ENCODE results near the gene TAB2.

TAB2 gene

DNA sequence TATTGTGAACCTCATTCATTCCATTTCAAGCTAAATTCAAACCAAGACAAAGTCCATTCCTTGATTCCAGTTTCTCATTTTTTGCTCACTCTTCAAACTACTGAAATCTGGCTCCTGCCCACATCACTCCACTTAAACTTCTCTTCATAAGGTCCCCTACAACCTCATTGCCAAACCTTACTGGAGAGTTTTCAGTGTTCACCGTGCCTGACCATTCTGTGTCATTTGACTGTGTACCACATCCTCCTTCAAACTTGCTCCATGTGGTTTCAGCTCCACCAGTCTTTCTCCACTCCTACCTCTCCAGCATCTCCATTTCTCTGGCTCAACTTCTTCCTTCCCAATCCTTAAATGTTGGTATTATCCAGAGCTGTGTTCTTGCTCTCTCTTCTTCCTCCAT is 38.5 kb upstream of the TAB2 start:
- H3K9ac ChIP-seq, result no peak overlapping the region
- no peaks in the 10 kb centered on the region for H4K20me1 ChIP-seq
- H3K27ac ChIP-seq, result no peak overlapping the region
- TF ChIP-seq Cebpa-rat (IDR thresholded peaks at IDR 0.05), result no peak
- no peaks in the 10 kb centered on the region for H3K27me3 ChIP-seq
- H3K4me3 ChIP-seq, result no peak overlapping the region
- peaks cover 14% of the 10 kb centered on the region for H3K4me1 ChIP-seq
- no peaks in the 10 kb centered on the region for H3K9me3 ChIP-seq
- H3K4me2 ChIP-seq, result no peak overlapping the region
- no peaks in the 10 kb centered on the region for H3K36me3 ChIP-seq

DNA sequence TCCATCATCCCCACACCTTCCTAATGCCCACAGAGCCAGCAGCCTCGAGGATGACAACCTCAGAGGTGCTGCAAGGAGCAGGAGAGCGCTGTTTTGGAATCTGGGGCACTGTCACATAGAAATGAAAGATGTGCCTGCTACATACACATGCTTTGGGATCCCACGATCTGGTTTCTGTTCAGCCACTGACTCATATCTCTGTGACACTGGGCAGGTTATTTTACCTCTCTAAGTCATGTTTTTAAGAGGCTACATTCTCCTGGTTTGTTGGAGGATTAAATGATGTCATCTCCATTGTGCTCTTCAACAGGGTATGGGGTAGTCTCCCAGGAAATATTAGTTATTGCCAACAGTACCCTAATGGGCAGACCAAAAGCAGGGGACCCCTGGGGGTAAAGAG is 32.6 kb upstream of the TAB2 start:
- Histone ChIP-seq H3K4me3 (no peak overlapping the region), H3K36me3 (no peaks in the 10 kb centered on the region), H4K20me1 (no peaks in the 10 kb centered on the region), H3K27ac (no peak overlapping the region), H3K9ac (no peak overlapping the region), H3K4me1 (no peaks in the 10 kb centered on the region), H3K9me3 (no peaks in the 10 kb centered on the region), H3K4me2 (no peak overlapping the region), H3K27me3 (no peaks in the 10 kb centered on the region)
- TF ChIP-seq Cebpa-rat (IDR thresholded peaks at IDR 0.05), result no peak

DNA sequence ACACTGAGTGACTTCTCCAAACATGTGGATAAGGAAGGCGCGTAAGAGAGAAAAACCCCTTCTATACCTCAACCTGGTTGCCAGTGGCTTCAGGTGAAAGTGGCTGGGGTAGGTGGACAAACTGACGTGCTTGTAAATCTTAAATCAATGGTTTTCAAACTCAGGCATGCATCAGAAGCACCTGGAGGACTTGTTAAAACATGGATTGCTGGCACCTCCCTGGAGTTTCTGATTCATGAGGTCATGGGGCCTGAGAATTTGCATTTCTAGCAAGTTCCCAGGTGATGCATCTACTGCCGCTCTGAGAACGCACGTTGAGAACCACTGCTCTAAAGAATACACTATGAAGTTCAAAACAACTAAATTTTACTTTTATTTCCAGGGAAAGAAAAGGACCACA is 31.9 kb upstream of the TAB2 start:
- Histone ChIP-seq H3K9me3 (no peaks in the 10 kb centered on the region), H3K27ac (no peak overlapping the region), H4K20me1 (no peaks in the 10 kb centered on the region), H3K4me3 (no peak overlapping the region), H3K4me2 (no peak overlapping the region), H3K27me3 (no peaks in the 10 kb centered on the region), H3K36me3 (no peaks in the 10 kb centered on the region), H3K9ac (no peak overlapping the region), H3K4me1 (no peaks in the 10 kb centered on the region)
- no peak for TF ChIP-seq Cebpa-rat (IDR thresholded peaks at IDR 0.05)

DNA sequence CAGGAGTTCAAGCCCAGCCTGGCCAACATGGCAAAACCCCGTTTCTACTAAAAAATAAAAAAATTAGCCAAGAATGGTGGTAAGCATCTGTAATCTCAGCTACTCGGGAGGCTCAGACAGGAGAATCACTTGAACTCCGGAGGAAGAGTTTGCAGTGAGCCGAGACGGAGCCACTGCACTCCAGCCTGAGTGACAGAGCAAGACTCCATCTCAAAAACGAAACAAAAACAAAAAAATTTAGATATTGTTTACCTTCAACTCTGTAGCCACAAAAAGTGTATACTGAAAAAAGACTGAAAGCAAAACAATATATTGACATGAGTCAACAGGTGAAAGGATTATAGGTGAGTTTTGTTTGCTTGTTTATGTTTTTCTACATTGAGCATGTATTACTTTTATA is 30.6 kb upstream of the TAB2 start:
- no peak overlapping the region for H3K4me2 ChIP-seq
- no peaks in the 10 kb centered on the region for H3K4me1 ChIP-seq
- no peaks in the 10 kb centered on the region for H3K36me3 ChIP-seq
- no peak overlapping the region for H3K4me3 ChIP-seq
- no peak overlapping the region for H3K27ac ChIP-seq
- H3K9ac ChIP-seq, result no peak overlapping the region
- H4K20me1 ChIP-seq, result no peaks in the 10 kb centered on the region
- H3K9me3 ChIP-seq, result no peaks in the 10 kb centered on the region
- H3K27me3 ChIP-seq, result no peaks in the 10 kb centered on the region
- no peak for TF ChIP-seq Cebpa-rat (IDR thresholded peaks at IDR 0.05)

DNA sequence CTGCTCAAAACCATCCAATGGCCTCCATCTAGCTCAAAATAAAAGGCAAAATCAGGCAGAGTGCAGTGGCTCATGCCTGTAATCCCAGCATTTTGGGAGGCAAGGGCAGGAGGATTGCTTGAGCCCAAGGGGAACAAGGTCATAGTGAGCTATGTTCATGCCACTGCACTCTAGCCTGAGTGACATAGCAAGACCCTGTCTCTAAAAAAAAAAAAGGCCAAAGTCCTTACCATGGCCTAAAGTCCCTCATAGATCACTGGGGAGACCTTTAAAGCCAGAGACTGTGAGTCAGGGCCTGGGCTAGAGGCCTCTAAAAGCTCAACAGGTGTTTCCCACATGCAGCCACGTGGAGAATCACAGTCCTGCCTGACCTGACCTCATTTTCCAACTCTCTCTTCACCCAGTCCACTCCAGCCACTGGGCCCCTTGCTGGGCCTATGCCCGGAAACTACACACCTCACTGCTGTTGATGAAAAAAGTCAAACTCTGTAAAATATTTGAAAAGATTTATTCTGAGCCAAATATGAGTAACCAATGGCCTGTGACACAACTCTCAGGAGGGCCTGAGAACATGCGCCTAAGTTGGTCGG is 28.2 kb upstream of the TAB2 start:
- H3K4me1 ChIP-seq, result no peaks in the 10 kb centered on the region
- no peak for TF ChIP-seq Cebpa-rat (IDR thresholded peaks at IDR 0.05)
- H3K9ac ChIP-seq, result no peak overlapping the region
- no peak overlapping the region for H3K4me2 ChIP-seq
- H3K27me3 ChIP-seq, result no peaks in the 10 kb centered on the region
- no peaks in the 10 kb centered on the region for H3K9me3 ChIP-seq
- no peaks in the 10 kb centered on the region for H4K20me1 ChIP-seq
- no peak overlapping the region for H3K27ac ChIP-seq
- no peak overlapping the region for H3K4me3 ChIP-seq
- H3K36me3 ChIP-seq, result no peaks in the 10 kb centered on the region

DNA sequence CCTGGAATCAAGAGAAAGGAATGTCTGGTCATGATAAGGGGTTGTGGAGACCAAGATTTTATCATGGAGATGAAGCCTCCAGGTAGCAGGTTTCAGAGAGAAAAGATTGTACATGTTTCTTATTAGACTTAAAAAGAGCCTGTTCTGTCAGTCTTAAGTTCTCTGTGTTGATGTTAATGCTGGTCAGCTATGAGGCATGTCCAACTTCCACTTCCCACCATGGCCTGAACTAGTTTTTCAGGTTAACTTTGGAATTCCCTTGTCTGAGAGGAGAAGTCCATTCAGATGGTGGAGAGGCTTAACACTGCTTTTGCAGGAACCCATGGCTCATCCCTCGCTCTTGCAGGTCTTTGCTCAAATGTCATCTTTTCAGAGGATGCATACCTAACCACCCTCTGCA is 27.5 kb upstream of the TAB2 start:
- H3K4me3 ChIP-seq, result no peak overlapping the region
- H3K4me1 ChIP-seq, result no peaks in the 10 kb centered on the region
- H3K27ac ChIP-seq, result no peak overlapping the region
- H3K36me3 ChIP-seq, result no peaks in the 10 kb centered on the region
- no peak for TF ChIP-seq Cebpa-rat (IDR thresholded peaks at IDR 0.05)
- no peaks in the 10 kb centered on the region for H4K20me1 ChIP-seq
- H3K9me3 ChIP-seq, result no peaks in the 10 kb centered on the region
- H3K4me2 ChIP-seq, result no peak overlapping the region
- H3K27me3 ChIP-seq, result no peaks in the 10 kb centered on the region
- no peak overlapping the region for H3K9ac ChIP-seq

DNA sequence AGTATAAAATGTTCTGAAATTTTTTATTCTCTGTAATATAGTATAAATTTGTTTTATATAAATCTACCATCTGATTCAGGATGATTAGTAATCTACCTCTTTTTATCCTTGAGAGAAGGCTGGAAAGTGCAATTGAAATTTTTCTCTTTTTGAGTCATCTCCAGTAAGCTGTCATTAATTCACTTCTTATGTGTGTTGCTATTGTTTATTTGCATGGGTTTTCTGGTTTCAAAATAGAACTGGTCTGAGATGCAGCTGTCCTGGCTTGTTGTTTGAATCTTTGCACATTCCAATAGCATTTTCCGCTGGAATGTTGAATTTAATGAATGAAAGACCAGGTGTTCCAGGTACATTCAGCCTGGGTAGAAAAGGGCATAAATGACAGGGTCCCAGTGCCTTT is 24.3 kb upstream of the TAB2 start:
- Histone ChIP-seq H3K9ac (no peak overlapping the region), H3K4me3 (no peak overlapping the region), H3K27me3 (no peaks in the 10 kb centered on the region), H3K9me3 (no peaks in the 10 kb centered on the region), H3K4me2 (no peak overlapping the region), H3K27ac (no peak overlapping the region), H4K20me1 (no peaks in the 10 kb centered on the region), H3K36me3 (no peaks in the 10 kb centered on the region), H3K4me1 (no peaks in the 10 kb centered on the region)
- TF ChIP-seq Cebpa-rat (IDR thresholded peaks at IDR 0.05), result no peak

DNA sequence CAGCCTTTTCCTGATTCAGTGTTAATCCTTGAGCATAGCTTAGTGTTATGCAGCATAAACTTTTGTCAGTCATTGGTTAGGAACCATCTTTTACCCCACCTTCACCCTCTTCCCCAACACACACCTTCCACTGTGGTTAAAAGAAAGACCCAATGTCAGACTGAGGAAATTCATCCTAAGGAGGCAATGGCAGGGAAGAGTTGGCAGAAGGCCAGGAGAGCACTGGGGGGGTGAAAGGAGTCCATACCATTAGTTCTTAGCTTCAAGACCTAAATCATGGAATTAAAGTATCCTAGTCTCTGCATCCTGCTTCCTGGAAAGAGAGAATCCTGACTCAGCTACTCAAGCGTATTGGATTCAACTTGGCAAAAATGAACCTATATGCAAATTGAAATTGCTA is 16.9 kb upstream of the TAB2 start:
- no peaks in the 10 kb centered on the region for H3K9me3 ChIP-seq
- H3K36me3 ChIP-seq, result no peaks in the 10 kb centered on the region
- H3K4me2 ChIP-seq, result no peak overlapping the region
- H3K9ac ChIP-seq, result no peak overlapping the region
- no peak for TF ChIP-seq Cebpa-rat (IDR thresholded peaks at IDR 0.05)
- no peak overlapping the region for H3K4me3 ChIP-seq
- no peak overlapping the region for H3K27ac ChIP-seq
- no peaks in the 10 kb centered on the region for H3K27me3 ChIP-seq
- H4K20me1 ChIP-seq, result no peaks in the 10 kb centered on the region
- H3K4me1 ChIP-seq, result no peaks in the 10 kb centered on the region

DNA sequence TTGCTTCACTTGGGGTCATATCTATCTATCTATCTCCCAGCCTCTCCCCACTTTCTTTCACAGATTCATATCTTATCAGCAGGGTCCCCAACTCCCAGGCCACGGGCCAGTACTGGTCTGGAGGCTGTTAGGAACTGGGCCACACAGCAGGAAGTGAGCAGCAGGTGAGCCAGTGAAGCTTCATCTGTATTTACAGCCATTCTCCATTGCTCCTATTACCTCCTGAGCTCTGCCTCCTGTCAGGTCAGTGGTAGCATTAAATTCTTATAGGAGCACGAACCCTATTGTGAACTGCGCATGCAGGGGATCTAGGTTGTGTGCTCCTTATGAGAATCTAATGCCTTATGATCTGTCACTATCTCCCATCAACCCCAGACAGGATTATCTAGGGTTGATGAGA is 14.8 kb upstream of the TAB2 start:
- H3K4me3 ChIP-seq, result no peak overlapping the region
- no peaks in the 10 kb centered on the region for H3K36me3 ChIP-seq
- H3K9ac ChIP-seq, result no peak overlapping the region
- peaks cover 11% of the 10 kb centered on the region for H3K4me1 ChIP-seq
- no peaks in the 10 kb centered on the region for H3K9me3 ChIP-seq
- TF ChIP-seq Cebpa-rat (IDR thresholded peaks at IDR 0.05), result no peak
- H3K4me2 ChIP-seq, result no peak overlapping the region
- H3K27ac ChIP-seq, result no peak overlapping the region
- no peaks in the 10 kb centered on the region for H4K20me1 ChIP-seq
- no peaks in the 10 kb centered on the region for H3K27me3 ChIP-seq

DNA sequence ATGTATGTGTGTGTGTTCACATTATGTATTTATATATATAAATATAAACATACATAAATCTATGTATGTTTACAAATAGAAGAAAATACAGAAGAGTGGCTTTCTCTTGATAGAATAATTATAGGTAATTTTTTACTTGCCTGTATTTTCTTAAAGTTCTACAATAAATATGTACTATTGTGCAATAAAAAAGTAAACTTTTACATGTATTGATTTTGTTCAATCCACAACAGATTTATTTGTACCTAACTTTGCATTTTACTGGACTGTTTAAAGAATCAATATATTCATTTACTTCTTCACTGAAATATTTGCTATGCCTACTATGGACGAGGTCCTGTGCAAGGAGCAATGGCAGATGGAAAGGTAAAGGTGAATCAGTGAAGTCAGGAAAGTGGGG is 14.0 kb upstream of the TAB2 start:
- Histone ChIP-seq H3K4me2 (no peak overlapping the region), H3K9me3 (no peaks in the 10 kb centered on the region), H4K20me1 (no peaks in the 10 kb centered on the region), H3K4me1 (peaks cover 11% of the 10 kb centered on the region), H3K27me3 (no peaks in the 10 kb centered on the region), H3K4me3 (no peak overlapping the region), H3K36me3 (no peaks in the 10 kb centered on the region), H3K27ac (no peak overlapping the region), H3K9ac (no peak overlapping the region)
- no peak for TF ChIP-seq Cebpa-rat (IDR thresholded peaks at IDR 0.05)

DNA sequence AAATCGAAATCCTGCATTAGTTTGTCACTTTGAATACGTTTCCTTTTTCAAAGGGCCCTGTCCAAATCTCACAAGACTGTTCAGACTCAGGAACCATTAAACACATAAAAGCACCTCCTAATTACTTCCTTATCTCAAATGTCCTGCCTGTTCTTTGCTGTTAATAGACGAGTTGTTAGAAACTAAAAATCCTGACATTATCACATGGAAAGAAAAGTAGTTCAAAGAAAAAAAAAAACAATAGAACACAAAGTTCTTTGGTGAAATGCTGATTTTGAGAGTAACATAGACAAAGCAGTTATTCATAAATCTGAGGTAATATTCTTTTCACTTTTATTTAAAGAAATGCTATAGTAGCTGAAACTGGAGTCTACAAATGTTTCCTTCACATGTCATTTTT is 12.1 kb upstream of the TAB2 start:
- Histone ChIP-seq H3K36me3 (no peaks in the 10 kb centered on the region), H3K9ac (no peak overlapping the region), H4K20me1 (no peaks in the 10 kb centered on the region), H3K4me2 (no peak overlapping the region), H3K4me3 (no peak overlapping the region), H3K27me3 (no peaks in the 10 kb centered on the region), H3K9me3 (no peaks in the 10 kb centered on the region), H3K27ac (no peak overlapping the region), H3K4me1 (peaks cover 11% of the 10 kb centered on the region)
- no peak for TF ChIP-seq Cebpa-rat (IDR thresholded peaks at IDR 0.05)

Data from BLaER1 (cell line).